Measurements from ENCODE around the gene TGFBR3.
"Not testable (repeated sequence)": the region's sequence is repeated elsewhere in the genome, so short reads cannot be mapped to it uniquely, and the experiment has no call there.

Gene TGFBR3

GRCh38 chr1:91881280-91881679 is 4.7 kb downstream of the TGFBR3 start:
- DNase-seq, result no peak

GRCh38 chr1:91879733-91880132 is 6.2 kb downstream of the TGFBR3 start:
- no peak for DNase-seq

GRCh38 chr1:91877574-91878208 is 8.3 kb downstream of the TGFBR3 start:
- no peak for DNase-seq

- no peak for DNase-seq
Measured at GRCh38 chr1:91876781-91877573, 9.0 kb downstream of the TGFBR3 start.

- DNase-seq, result no peak
Measured at GRCh38 chr1:91876040-91876470, 9.9 kb downstream of the TGFBR3 start.

- no peak for DNase-seq
Measured at GRCh38 chr1:91874167-91874566, 11.8 kb downstream of the TGFBR3 start.

GRCh38 chr1:91872559-91873081 is 13.3 kb downstream of the TGFBR3 start:
- no peak for DNase-seq

GRCh38 chr1:91872000-91872399 is 14.0 kb downstream of the TGFBR3 start:
- no peak for DNase-seq

- DNase-seq, result no peak
Measured at GRCh38 chr1:91870322-91870721, 15.6 kb downstream of the TGFBR3 start.

GRCh38 chr1:91866425-91866824 is 19.5 kb downstream of the TGFBR3 start:
- DNase-seq, result no peak

- DNase-seq, result no peak
Measured at GRCh38 chr1:91864017-91864700, 21.8 kb downstream of the TGFBR3 start.

GRCh38 chr1:91863498-91863897 is 22.5 kb downstream of the TGFBR3 start:
- no peak for DNase-seq

- DNase-seq, result no peak
Measured at GRCh38 chr1:91862120-91862519, 23.8 kb downstream of the TGFBR3 start.

- no peak for DNase-seq
Measured at GRCh38 chr1:91857557-91858239, 28.3 kb downstream of the TGFBR3 start.

- no peak for DNase-seq
Measured at GRCh38 chr1:91856996-91857395, 29.0 kb downstream of the TGFBR3 start.

GRCh38 chr1:91854852-91855534 is 31.0 kb downstream of the TGFBR3 start:
- no peak for DNase-seq

- no peak for DNase-seq
Measured at GRCh38 chr1:91853397-91853796, 32.6 kb downstream of the TGFBR3 start.

- not testable (repeated sequence) for DNase-seq
Measured at GRCh38 chr1:91852011-91852410, 33.9 kb downstream of the TGFBR3 start.

GRCh38 chr1:91851130-91852010 is 34.6 kb downstream of the TGFBR3 start:
- no peak for DNase-seq

GRCh38 chr1:91850708-91851107 is 35.2 kb downstream of the TGFBR3 start:
- no peak for DNase-seq

GRCh38 chr1:91847851-91848250 is 38.1 kb downstream of the TGFBR3 start:
- DNase-seq, result no peak
